Measurements from ENCODE around the gene STX3. TPM values are rescaled to one million over a fixed set of nuclear protein-coding genes. Genes with fewer than 3 reads are reported as not detected.
A peak's percentile ranks its signal among the peaks of the same experiment; 100 is the strongest.

Gene STX3
- total RNA-seq, 2 donors from 2014 or later: 10.3 to 18.1 TPM

DNA sequence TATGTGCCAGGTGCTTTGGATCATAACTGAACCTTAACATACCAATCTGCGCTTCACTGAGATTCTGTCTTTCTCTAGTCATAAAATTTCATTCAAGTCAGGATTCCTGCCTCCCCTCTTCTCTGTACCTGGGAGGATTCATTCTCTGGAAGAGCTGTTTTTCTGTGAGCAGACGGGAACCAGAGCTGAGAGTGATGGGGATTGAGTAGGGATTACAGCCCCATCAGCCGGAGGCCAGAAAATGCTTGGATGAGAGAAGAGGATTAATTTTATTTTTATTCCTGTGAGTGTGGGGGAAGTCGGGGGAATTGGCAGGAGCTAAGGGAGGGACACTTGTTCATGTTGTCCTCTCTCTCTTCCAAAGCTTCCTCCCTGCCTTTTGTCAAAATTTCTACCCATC is 4.7 kb downstream of the STX3 start:
- Histone ChIP-seq H3K27me3 (no peaks in the 10 kb centered on the region), H3K36me3 (no peaks in the 10 kb centered on the region), H3K4me1 (peaks cover 2 to 51% of the 10 kb centered on the region in 2 donors), H3K4me3 (no peak overlapping the region), H3K9me3 (no peaks in the 10 kb centered on the region), H3K27ac (peak overlapping the region in 1 of 2 donors; percentile 5)
- TF ChIP-seq, protein P1, sequence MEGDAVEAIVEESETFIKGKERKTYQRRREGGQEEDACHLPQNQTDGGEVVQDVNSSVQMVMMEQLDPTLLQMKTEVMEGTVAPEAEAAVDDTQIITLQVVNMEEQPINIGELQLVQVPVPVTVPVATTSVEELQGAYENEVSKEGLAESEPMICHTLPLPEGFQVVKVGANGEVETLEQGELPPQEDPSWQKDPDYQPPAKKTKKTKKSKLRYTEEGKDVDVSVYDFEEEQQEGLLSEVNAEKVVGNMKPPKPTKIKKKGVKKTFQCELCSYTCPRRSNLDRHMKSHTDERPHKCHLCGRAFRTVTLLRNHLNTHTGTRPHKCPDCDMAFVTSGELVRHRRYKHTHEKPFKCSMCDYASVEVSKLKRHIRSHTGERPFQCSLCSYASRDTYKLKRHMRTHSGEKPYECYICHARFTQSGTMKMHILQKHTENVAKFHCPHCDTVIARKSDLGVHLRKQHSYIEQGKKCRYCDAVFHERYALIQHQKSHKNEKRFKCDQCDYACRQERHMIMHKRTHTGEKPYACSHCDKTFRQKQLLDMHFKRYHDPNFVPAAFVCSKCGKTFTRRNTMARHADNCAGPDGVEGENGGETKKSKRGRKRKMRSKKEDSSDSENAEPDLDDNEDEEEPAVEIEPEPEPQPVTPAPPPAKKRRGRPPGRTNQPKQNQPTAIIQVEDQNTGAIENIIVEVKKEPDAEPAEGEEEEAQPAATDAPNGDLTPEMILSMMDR (IDR thresholded peaks at IDR 0.05): no peak
- no peak for DNase-seq (ENCODE audit: low spot score)

DNA sequence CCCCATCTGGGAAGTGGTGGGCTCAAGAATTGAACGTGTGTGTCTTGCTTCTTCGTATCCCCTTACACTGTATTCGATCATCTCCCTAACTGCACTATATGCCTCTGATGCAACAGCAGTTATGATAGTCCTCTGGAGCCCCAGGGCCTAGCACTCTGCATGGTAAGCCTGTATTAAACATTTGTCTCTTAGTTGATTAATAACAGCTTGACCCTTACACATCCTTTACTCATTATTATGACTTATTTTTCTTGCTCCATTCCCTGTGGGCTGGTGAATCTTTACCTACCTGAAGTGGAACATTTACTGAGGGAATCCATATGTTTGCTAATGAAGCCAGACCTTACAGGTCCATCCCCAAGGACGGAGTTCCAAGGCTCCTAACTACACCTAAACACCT is 5.6 kb downstream of the STX3 start:
- no peak overlapping the region for H3K4me3 ChIP-seq
- H3K4me1 ChIP-seq: peaks cover 2 to 56% of the 10 kb centered on the region in 2 donors
- no peaks in the 10 kb centered on the region for H3K9me3 ChIP-seq
- no peak overlapping the region for H3K27ac ChIP-seq
- no peaks in the 10 kb centered on the region for H3K27me3 ChIP-seq
- no peaks in the 10 kb centered on the region for H3K36me3 ChIP-seq
- DNase-seq (ENCODE audit: low spot score): no peak
- TF ChIP-seq, protein P1 (IDR thresholded peaks at IDR 0.05): no peak

DNA sequence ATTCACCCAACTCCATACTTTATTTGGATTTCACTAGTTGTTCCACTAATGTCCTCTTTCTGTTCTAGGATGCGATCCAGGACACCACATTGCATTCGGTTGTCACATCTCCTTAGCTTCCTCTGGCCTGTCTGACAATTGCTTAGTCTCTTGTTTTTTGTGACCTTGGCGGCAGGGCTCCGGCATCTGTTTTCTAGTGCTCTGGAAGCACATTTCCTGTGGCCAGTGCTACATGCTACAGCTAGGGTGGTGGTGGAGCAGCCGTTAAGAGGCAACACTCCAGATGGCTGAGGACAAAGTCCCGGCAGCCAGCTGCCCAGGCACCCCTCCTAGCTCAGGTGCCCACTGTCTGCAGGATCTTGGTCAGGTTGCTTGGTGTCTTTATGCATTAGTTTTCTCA is 6.8 kb downstream of the STX3 start:
- no peak for DNase-seq (ENCODE audit: low spot score)
- Histone ChIP-seq H3K4me1 (peaks cover 2 to 56% of the 10 kb centered on the region in 2 donors), H3K27me3 (no peaks in the 10 kb centered on the region), H3K4me3 (no peak overlapping the region), H3K36me3 (no peaks in the 10 kb centered on the region), H3K27ac (peak overlapping the region; percentile 34 to 37), H3K9me3 (no peaks in the 10 kb centered on the region)
- TF ChIP-seq, protein P1 (IDR thresholded peaks at IDR 0.05): no peak

DNA sequence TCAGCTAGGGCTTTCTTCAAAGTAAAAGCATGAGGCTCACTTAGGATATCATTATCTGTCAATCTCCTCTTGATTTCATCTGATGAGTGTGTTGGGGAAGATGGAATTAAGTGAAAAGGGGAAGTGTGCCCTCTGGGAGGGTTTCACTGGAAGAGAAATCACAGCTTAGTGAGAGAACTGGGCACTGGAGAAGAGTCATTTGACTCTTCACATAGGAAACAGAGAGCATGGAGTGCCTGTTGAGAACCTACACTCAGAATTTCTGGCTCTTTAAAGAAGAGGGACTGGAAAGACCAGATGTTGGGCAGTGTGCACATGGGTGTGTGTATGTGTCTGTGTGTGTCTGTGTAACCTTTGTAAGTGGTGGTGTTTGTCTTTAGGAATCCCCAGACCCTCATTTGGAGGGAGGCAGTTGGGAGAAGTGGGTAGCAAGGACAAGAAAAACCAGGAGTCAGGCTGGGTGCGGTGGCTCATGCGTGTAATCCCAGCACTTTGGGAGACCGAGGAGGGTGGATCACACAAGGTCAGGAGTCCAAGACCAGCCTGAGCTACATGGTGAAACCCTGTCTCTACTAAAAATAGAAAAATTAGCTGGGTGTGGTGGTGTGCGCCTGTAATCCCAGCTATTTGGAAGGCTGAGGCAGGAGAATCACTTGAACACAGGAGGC is 10.0 kb downstream of the STX3 start:
- H3K9me3 ChIP-seq: no peaks in the 10 kb centered on the region
- no peaks in the 10 kb centered on the region for H3K27me3 ChIP-seq
- TF ChIP-seq, protein P1 (IDR thresholded peaks at IDR 0.05): no peak
- H3K4me3 ChIP-seq: no peak overlapping the region
- H3K27ac ChIP-seq: no peak overlapping the region
- peaks cover 2 to 62% of the 10 kb centered on the region in 2 donors for H3K4me1 ChIP-seq
- no peak for DNase-seq (ENCODE audit: low spot score)
- H3K36me3 ChIP-seq: no peaks in the 10 kb centered on the region

DNA sequence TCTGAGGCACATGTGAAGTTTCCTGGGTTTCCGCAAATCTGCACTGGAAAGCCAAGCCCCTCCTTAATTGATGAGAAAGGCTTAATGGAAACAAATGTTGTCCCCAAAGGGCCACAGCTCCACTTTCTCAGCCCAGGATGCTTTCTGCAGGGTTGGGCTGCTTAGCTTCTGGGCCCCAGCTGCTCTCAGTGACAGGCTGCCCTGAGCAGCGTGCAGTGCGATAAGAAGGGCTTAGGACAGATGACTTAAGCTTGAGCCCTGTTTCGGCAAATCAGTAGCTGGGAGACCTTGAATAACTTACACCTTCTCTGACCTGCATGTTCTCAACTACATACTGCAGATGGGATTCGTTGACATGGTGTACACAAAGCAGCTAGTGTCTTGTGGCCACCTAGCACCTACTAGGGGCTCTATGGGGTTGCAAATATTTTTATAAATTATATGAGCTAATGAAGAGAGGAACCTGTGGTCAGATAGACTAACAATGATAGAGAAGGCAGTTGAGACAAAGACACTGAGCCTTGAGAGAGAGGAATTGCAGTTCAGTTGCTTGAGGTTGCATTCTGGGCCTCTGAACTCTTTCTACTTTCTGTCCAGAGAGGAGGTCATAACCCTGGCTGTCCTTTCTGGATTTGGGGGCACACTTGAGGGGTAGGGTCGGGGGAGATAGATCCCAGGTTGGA is 11.5 kb downstream of the STX3 start:
- no peak overlapping the region for H3K4me3 ChIP-seq
- DNase-seq (ENCODE audit: low spot score): no peak
- H3K27me3 ChIP-seq: no peaks in the 10 kb centered on the region
- H3K27ac ChIP-seq: no peak overlapping the region
- H3K9me3 ChIP-seq: no peaks in the 10 kb centered on the region
- peaks cover 2 to 57% of the 10 kb centered on the region in 2 donors for H3K4me1 ChIP-seq
- TF ChIP-seq, protein P1 (IDR thresholded peaks at IDR 0.05): no peak
- H3K36me3 ChIP-seq: no peaks in the 10 kb centered on the region

All from right atrium auricular region (tissue), 2 donors.